Heart left ventricle (tissue), 16 donors: ENCODE measurements around the gene APP. TPM values are rescaled to one million over a fixed set of nuclear protein-coding genes. Genes with fewer than 3 reads are reported as not detected.

Experiments
- ATAC-seq, 4 donors: fragments of 200-7000 bp; cut with Tn5 transposase; one replicate each; pipeline ENCODE4 v1.9.1; 2020 to 2022; ENCODE audit warnings: moderate library complexity in 4 of 4, mild to moderate bottlenecking in 3 of 4, moderate number of reproducible peaks in 1 of 4
- DNase-seq, 5 donors: peaks; one replicate each; pipeline ENCODE4 v3.0.0-alpha.2; 2020
- H3K27ac ChIP-seq, 12 donors: fragments of 200-600 bp; sonication (generic) in 4 of 12; one replicate each; pipeline versions ENCODE4 v1.5.0 to v1.8.0; 2016 to 2022; ENCODE audit warnings: mild to moderate bottlenecking in 2 of 12
- H3K27me3 ChIP-seq, 9 donors: fragments of 200-600 bp; sonication (generic) in 2 of 9; one replicate each; pipeline versions ENCODE4 v1.5.1 to v1.8.0; 2016 to 2022; ENCODE audit warnings: mild to moderate bottlenecking in 3 of 9
- H3K36me3 ChIP-seq, 9 donors: fragments of 200-600 bp; sonication (generic) in 2 of 9; one replicate each; pipeline versions ENCODE4 v1.5.0 to v1.8.0; 2018 to 2022; ENCODE audit warnings: mild to moderate bottlenecking in 2 of 9
- H3K4me1 ChIP-seq, 12 donors: fragments of 200-600 bp; sonication (generic) in 4 of 12; one replicate each; pipeline versions ENCODE4 v1.5.0 to v1.8.0; 2016 to 2022; ENCODE audit warnings: mild to moderate bottlenecking in 3 of 12
- H3K4me3 ChIP-seq, 12 donors: fragments of 200-600 bp; sonication (generic) in 4 of 12; one replicate each; pipeline versions ENCODE4 v1.5.0 to v1.8.0; 2017 to 2022; ENCODE audit warnings: mild to moderate bottlenecking in 9 of 12, moderate library complexity in 4 of 12
- H3K9me3 ChIP-seq, 12 donors: fragments of 200-600 bp; sonication (generic) in 4 of 12; one replicate each; pipeline versions ENCODE4 v1.5.0 to v1.8.0; 2016 to 2022; ENCODE audit warnings: mild to moderate bottlenecking in 1 of 12
- POLR2A ChIP-seq, 2 donors: fragments of 450-650 bp; IDR thresholded peaks; one replicate each; pipeline ENCODE4 v1.6.1; 2017; ENCODE audit warnings: antibody characterized with exemption in 2 of 2, mild to moderate bottlenecking in 2 of 2, moderate library complexity in 2 of 2
- WGBS, 4 donors: extraction: QIAGEN DNeasy Blood & Tissue Kit in 2 of 4; methylation state at CpG; one replicate each; pipeline versions ENCODE4 v1.1.5 to v1.1.7; 2013 to 2018; 5-methylcytosine and 5-hydroxymethylcytosine counted together
- intact Hi-C, 10 donors: fragments of 100-400 bp; cut with DNase I; formaldehyde crosslinking; loops; one replicate each; pipeline versions ENCODE4 v1.11.1 to v1.14.2; 2022
- polyA plus RNA-seq, 2 donors: library from polyadenylated mRNA; stranded (reverse); fragments of 200-250 nt; gene quantifications; one replicate each; pipeline ENCODE4 v1.2.3, GENCODE V29; 2013
- total RNA-seq, 9 donors: library from RNA; depleted of rRNA in 2 of 9; stranded (reverse); fragments of >200 nt in 2 of 9; fragmentation: NEBNext Ultra II Directional in 3 of 9; extraction: Animal tissue kit (Norgen Biotek cat#: 25700) in 3 of 9; gene quantifications; one replicate each; pipeline versions ENCODE4 v1.1.0 to v1.2.4, GENCODE V29; 2016 to 2023
- TF ChIP-seq, protein P1 (sequence below), 12 donors: fragments of 200-600 bp; sonication (generic) in 4 of 12; IDR thresholded peaks; one replicate each; pipeline versions ENCODE4 v1.5.0 to v1.8.0; 2018 to 2022; ENCODE audit warnings: antibody characterized with exemption in 12 of 12, mild to moderate bottlenecking in 5 of 12
- donor health status: ischemic (EF 13 %, LVEDD 7.1; RV severe dilation, severe dysfunction).
- donor health status: healthy with polysubstance abuse.
- donor health status: DM: no; HTN: yes; CAD: no.
- donor health status: DM: no; HTN: no; CAD: no.
- donor health status: ischemic (EF 25% LVEDD 6.9; RV normal size, moderate dysfunction).
- donor health status: ischemic (EF 25% LVEDD 5.7; RV mildly dilated, moderate dysfunction).
- donor health status: healthy.
- donor health status: DM: yes; HTN: yes; CAD: no.
- donor health status: ischemic (EF 35%, LVEDD 5.7; RV mildly dilated, moderate dysfunction).
- donor health status: nonischemic (EF 11% LVEDD 7.7; RV severe dilation, severe dysfunction).
- donor health status: DM: yes; HTN: yes; CAD: no.
- donor health status: PGD.
- donor health status: ischemic (EF 29% LVEDD 5.4; RV normal size, mild dysfunction).
- donor health status: nonischemic (EF 23%, LVEDD 6.1; RV moderate dilation, normal function).

The APP gene
- total and polyA plus RNA-seq, 11 donors = 103 to 467 (median 373) TPM

DNA sequence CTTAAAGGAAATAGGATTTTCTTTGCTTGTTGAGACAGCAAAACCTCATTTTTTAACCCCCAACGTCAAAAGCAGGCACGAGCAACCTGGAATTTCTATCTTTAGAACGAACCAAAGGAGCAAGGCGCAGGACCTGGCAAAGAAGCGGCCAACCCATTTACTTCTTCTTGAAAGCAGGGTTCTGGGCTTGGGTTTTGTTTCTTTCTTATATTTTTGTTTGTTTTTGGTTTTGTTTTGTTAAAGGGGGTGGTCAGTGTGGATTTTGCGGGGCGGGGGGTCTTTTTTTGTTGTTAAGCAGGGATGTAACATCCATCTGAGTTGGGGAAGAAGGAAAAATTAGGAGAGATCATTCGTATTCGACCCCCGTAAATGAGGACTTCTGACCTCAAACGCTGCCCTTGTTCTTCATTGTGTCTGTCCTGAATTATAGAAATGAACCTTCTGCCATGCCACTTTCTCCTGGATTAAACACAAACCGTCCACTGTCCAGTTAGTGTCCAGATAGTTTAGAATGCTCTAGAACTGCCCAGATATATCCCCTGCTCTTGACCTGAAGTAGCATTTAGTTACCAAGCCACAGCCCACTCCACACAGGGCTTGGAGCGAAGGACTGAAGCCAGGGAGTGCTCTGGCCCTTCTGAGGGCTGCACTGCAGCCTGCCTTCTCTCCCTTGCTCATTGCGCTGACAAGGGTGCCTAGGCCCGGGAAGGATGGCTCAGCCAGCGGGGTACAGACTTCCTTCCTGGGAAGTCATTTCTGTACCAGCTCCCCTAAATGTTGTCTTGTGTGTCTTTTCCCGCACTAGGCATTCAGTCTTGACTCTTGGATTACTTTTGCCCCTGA lies 909 bp upstream of the APP start:
- Histone ChIP-seq H3K9me3 (no peaks in the 10 kb centered on the region), H3K4me3 (peak overlapping the region; percentile 55 to 97 (median 81)), H3K27ac (peak overlapping the region; percentile 75 to 96 (median 92)), H3K36me3 (no peaks in the 10 kb centered on the region), H3K4me1 (peaks cover 0 to 34% (median 22%) of the 10 kb centered on the region in 12 donors), H3K27me3 (no peaks in the 10 kb centered on the region)
- ATAC-seq (no peak), DNase-seq (peak in 1 of 5 donors; percentile 18)
- intact Hi-C loops = loop anchor here in 9 of 10 donors (1.0 to 10.0 kb wide), 9 partner anchors 187 to 546 kb away; partner anchors contain the start of gene CYYR1 (in 2 of the 9)
- TF ChIP-seq, protein P1, sequence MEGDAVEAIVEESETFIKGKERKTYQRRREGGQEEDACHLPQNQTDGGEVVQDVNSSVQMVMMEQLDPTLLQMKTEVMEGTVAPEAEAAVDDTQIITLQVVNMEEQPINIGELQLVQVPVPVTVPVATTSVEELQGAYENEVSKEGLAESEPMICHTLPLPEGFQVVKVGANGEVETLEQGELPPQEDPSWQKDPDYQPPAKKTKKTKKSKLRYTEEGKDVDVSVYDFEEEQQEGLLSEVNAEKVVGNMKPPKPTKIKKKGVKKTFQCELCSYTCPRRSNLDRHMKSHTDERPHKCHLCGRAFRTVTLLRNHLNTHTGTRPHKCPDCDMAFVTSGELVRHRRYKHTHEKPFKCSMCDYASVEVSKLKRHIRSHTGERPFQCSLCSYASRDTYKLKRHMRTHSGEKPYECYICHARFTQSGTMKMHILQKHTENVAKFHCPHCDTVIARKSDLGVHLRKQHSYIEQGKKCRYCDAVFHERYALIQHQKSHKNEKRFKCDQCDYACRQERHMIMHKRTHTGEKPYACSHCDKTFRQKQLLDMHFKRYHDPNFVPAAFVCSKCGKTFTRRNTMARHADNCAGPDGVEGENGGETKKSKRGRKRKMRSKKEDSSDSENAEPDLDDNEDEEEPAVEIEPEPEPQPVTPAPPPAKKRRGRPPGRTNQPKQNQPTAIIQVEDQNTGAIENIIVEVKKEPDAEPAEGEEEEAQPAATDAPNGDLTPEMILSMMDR (IDR thresholded peaks at IDR 0.05) = no peak
- no peak for TF ChIP-seq POLR2A (IDR thresholded peaks at IDR 0.05)
- 50 to 53% (median 53%) methylated on average over 14 to 17 of the region's 17 CpGs for WGBS, 4 donors

DNA sequence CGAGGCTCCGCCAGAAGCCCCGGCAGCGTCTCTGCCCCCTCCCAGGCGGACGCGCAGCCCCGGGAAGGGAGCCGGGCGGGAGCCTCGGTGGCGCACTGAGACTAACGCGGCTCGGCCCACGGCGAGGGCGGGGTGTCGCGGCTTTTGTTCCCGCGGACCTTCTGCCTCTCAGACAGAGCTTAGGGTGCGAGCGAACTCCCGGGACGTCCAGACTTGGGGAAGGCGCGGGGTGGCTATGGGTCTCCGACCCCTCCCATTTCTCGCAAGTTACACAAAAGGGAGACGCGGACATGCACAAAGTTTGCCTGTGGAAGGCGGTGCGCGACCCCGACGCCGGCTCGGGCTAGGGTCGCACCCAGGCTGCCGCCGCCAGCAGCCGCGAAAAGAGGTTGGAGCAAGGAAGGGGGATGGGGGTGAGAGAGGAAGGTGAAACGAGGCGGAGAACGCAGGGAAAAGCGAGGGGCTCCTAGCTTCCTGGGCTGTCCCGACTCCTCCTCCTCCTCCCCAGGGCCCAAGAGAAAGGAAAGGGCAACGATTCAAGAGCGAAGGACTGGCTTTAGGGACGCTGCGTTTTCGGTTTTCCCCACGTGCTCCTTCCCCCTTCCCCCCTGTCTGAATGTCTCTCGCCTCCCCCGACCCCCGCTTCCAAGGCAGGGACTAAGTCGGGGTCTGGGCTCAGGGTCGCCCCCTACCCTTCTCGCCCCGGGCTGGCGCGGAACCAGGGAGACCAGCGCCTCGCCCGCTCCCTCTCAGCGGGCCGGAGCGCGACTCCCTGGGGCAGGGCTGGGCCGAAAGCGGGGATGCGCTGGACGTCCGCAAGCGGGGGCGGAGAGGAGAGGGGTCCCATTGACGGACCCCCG lies 729 bp downstream of the APP start:
- peak; percentile 54 to 86 (median 70) for DNase-seq
- TF ChIP-seq POLR2A (IDR thresholded peaks at IDR 0.05) = peak in 1 of 2 donors; percentile 38
- TF ChIP-seq, protein P1 (IDR thresholded peaks at IDR 0.05) = no peak
- 0 to 1% (median 0%) methylated on average over 49 to 80 of the region's 80 CpGs for WGBS, 4 donors
- no peaks in the 10 kb centered on the region for H3K9me3 ChIP-seq
- H3K4me1 ChIP-seq = peaks cover 0 to 49% (median 37%) of the 10 kb centered on the region in 12 donors
- H3K27ac ChIP-seq = peak overlapping the region; percentile 75 to 96 (median 92)
- peak overlapping the region; percentile 55 to 97 (median 81) for H3K4me3 ChIP-seq
- ATAC-seq = peak; percentile 47 to 79 (median 74)
- intact Hi-C loops = loop anchor here (1.0 to 10.0 kb wide), 19 partner anchors 38 to 547 kb away; partner anchors contain the start of gene CYYR1 (in 2 of the 10)
- H3K27me3 ChIP-seq = no peaks in the 10 kb centered on the region
- H3K36me3 ChIP-seq = no peaks in the 10 kb centered on the region

GRCh38 chr21:26169061-26169610 lies 1.4 kb downstream of the APP start:
- H3K27ac ChIP-seq = peak overlapping the region; percentile 75 to 96 (median 92)
- DNase-seq (peak in 4 of 5 donors; percentile 38 to 49 (median 42)), ATAC-seq (peak; percentile 57 to 62 (median 59))
- intact Hi-C loops = loop anchor here in 8 of 10 donors (5.0 to 10.0 kb wide), 10 partner anchors 37 to 272 kb away; no protein-coding TSS in a partner anchor
- H3K36me3 ChIP-seq = no peaks in the 10 kb centered on the region
- 0 to 1% (median 1%) methylated on average over 18 of the region's 18 CpGs for WGBS, 4 donors
- peak overlapping the region; percentile 55 to 97 (median 81) for H3K4me3 ChIP-seq
- no peaks in the 10 kb centered on the region for H3K27me3 ChIP-seq
- H3K4me1 ChIP-seq = peaks cover 0 to 49% (median 37%) of the 10 kb centered on the region in 12 donors
- no peaks in the 10 kb centered on the region for H3K9me3 ChIP-seq
- no peak for TF ChIP-seq POLR2A (IDR thresholded peaks at IDR 0.05)
- TF ChIP-seq, protein P1 (IDR thresholded peaks at IDR 0.05) = peak in 10 of 12 donors; percentile 8 to 49 (median 35)
